Measurements from ENCODE around the gene DNM3. TPM values are rescaled to one million over a fixed set of nuclear protein-coding genes. Genes with fewer than 3 reads are reported as not detected.

Gene DNM3
- total and polyA plus RNA-seq, 2 experiments from 2014 or later, result 0.11 to 1.4 TPM

DNA sequence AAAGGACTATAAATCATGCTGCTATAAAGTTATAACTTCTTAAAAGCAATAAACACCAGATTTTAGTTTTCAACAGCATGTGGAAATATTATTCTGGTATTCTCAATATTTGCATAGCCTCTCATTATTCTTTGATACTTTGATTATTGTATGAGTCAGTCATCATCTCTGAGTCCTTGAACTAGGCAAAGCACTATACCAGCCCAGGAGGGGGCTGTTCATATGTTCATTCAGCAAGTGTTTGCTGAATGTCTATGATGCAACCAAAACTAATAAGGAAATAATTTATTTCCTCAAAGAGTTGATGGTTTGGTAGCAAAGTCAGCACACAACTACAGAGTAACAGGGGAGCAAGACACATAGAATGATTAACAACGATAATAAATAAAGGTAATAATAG lies 403.6 kb downstream of the DNM3 start:
- H3K9ac ChIP-seq, result no peak overlapping the region
- H3K27me3 ChIP-seq (replicated peaks; ENCODE audit: insufficient read depth), result no peaks in the 10 kb centered on the region
- no peaks in the 10 kb centered on the region for H4K20me1 ChIP-seq (ENCODE audit: insufficient read depth)
- no peak overlapping the region for H3K4me2 ChIP-seq (ENCODE audit: unreplicated experiment)
- H3K27ac ChIP-seq, result no peak overlapping the region
- DNase-seq, result no peak
- no peak overlapping the region for H3K4me3 ChIP-seq
- H3K9me3 ChIP-seq (ENCODE audit: low read depth), result no peaks in the 10 kb centered on the region
- TF ChIP-seq EZH2 (IDR thresholded peaks at IDR 0.05; ENCODE audit: insufficient read depth, poor library complexity, severe bottlenecking) (no peak), EZH2phosphoT487 (IDR thresholded peaks at IDR 0.05; ENCODE audit: insufficient read depth, low read depth) (no peak)
- no peaks in the 10 kb centered on the region for H3K36me3 ChIP-seq (ENCODE audit: low read depth)
- 96 to 97% methylated on average over 1 of the region's 1 CpG for WGBS, 2 experiments (ENCODE audit: low coverage in 1 of 2, low lambda C conversion rate in 2 of 2, missing lambda C conversion rate in 2 of 2)
- no peaks in the 10 kb centered on the region for H3F3A ChIP-seq (ENCODE audit: insufficient read depth)
- no peaks in the 10 kb centered on the region for H3K79me2 ChIP-seq (ENCODE audit: insufficient read depth)
- H3K4me1 ChIP-seq (ENCODE audit: insufficient read depth), result no peaks in the 10 kb centered on the region
- no peak overlapping the region for H2AFZ ChIP-seq
- in situ Hi-C loops (cut with MboI), result no loop called here
- H3K9me2 ChIP-seq (ENCODE audit: insufficient read depth), result no peaks in the 10 kb centered on the region

DNA sequence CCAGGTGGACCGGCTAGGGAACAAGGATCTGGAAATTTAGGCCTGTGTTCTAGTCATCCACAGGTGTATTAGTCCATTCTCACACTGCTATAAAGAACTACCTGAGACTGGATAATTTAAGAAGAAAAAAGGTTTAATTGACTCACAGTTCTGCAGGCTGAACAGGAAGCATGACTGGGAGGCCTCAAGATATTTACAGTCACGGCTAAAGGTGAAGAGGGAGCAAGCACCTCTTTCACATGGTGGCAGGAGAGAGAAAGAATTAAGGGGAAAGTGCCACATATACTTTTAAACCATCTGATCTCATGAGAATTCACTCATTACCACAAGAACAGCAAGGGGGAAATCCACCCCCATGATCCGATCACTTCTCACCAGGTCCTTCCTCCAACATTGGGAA lies 404.5 kb downstream of the DNM3 start:
- Histone ChIP-seq H3K4me2 (ENCODE audit: unreplicated experiment) (no peak overlapping the region), H3K27ac (no peak overlapping the region), H3K9me2 (ENCODE audit: insufficient read depth) (no peaks in the 10 kb centered on the region), H3F3A (ENCODE audit: insufficient read depth) (no peaks in the 10 kb centered on the region), H3K36me3 (ENCODE audit: low read depth) (no peaks in the 10 kb centered on the region), H3K79me2 (ENCODE audit: insufficient read depth) (no peaks in the 10 kb centered on the region), H4K20me1 (ENCODE audit: insufficient read depth) (no peaks in the 10 kb centered on the region), H3K4me3 (no peak overlapping the region), H3K9ac (no peak overlapping the region), H3K4me1 (ENCODE audit: insufficient read depth) (no peaks in the 10 kb centered on the region), H2AFZ (no peak overlapping the region), H3K9me3 (ENCODE audit: low read depth) (no peaks in the 10 kb centered on the region), H3K27me3 (replicated peaks; ENCODE audit: insufficient read depth) (no peaks in the 10 kb centered on the region)
- WGBS, 2 experiments (ENCODE audit: low coverage in 1 of 2, low lambda C conversion rate in 2 of 2, missing lambda C conversion rate in 2 of 2), result 94 to 96% methylated on average over 3 of the region's 3 CpGs
- no peak for TF ChIP-seq EZH2 (IDR thresholded peaks at IDR 0.05; ENCODE audit: insufficient read depth, poor library complexity, severe bottlenecking)
- TF ChIP-seq EZH2phosphoT487 (IDR thresholded peaks at IDR 0.05; ENCODE audit: insufficient read depth, low read depth), result no peak
- in situ Hi-C loops (cut with MboI), result no loop called here
- DNase-seq, result no peak

DNA sequence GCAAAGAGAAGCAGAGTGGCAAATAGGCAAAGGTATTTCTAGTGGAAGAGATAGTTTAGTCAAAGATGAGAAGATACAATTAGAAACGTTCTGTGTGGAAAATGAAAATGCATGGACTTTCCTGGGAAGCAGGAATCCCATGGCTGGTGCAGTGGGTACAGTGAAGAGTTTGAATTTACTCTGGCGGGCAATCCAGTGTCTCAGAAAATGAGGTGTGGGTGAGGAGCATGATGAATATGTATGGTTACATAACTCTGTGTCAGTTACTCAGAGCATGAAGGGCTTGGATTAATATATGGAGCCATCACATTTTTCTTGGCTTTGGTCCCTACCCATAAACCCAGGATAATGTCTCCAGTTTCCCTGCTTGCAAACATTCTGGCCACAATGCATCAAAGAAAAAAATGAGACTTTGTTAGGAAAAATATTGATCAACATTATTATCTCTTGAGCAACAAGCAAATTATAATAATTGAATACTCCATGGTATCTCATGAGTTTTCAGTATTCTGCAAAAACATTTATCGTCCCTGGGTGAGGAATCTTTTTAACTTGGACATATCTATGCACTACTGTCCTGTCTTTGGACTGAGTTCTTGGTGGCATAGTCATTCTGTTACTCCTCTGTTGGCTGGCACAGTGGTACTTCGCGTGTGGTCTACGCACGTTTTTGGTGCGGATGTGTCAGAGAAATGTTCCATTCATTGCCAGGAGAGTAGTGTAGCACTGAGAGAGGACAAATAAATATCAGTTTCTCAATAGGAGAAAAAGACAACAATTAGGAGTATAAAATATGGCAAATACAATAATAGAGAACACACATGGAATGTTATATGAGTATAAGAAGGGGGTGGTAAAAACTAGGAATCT lies 405.5 kb downstream of the DNM3 start:
- Histone ChIP-seq H3K4me1 (ENCODE audit: insufficient read depth) (no peaks in the 10 kb centered on the region), H3K27ac (no peak overlapping the region), H3K4me2 (ENCODE audit: unreplicated experiment) (no peak overlapping the region), H4K20me1 (ENCODE audit: insufficient read depth) (no peaks in the 10 kb centered on the region), H3K9ac (no peak overlapping the region), H3K36me3 (ENCODE audit: low read depth) (no peaks in the 10 kb centered on the region), H2AFZ (no peak overlapping the region), H3K9me3 (ENCODE audit: low read depth) (no peaks in the 10 kb centered on the region), H3F3A (ENCODE audit: insufficient read depth) (no peaks in the 10 kb centered on the region), H3K27me3 (replicated peaks; ENCODE audit: insufficient read depth) (no peaks in the 10 kb centered on the region), H3K9me2 (ENCODE audit: insufficient read depth) (no peaks in the 10 kb centered on the region), H3K79me2 (ENCODE audit: insufficient read depth) (no peaks in the 10 kb centered on the region), H3K4me3 (no peak overlapping the region)
- DNase-seq, result peak; percentile 35
- 77% methylated on average over 8 of the region's 8 CpGs for WGBS, 2 experiments (ENCODE audit: low coverage in 1 of 2, low lambda C conversion rate in 2 of 2, missing lambda C conversion rate in 2 of 2)
- TF ChIP-seq EZH2 (IDR thresholded peaks at IDR 0.05; ENCODE audit: insufficient read depth, poor library complexity, severe bottlenecking), result no peak
- TF ChIP-seq EZH2phosphoT487 (IDR thresholded peaks at IDR 0.05; ENCODE audit: insufficient read depth, low read depth), result no peak
- in situ Hi-C loops (cut with MboI), result no loop called here

DNA sequence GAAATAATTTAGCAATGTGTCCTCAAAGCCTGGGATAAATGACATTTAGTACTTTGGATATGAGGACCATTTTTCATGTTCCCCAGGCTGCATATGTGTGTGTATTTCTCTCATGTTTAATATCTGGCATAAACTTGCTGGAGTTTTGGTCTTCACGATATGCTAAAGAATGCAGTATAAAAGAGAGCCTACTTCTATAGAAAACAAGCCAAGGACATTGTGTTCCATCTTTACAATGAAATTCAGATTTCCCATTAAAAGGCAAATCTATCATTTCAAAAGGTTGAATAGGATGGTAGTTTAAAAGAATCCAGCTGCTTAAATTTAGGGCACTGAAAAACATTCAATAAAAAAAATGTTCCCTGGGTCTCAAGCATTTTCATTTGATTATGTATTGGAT lies 410.2 kb downstream of the DNM3 start:
- no peak for TF ChIP-seq EZH2 (IDR thresholded peaks at IDR 0.05; ENCODE audit: insufficient read depth, poor library complexity, severe bottlenecking)
- no peak for TF ChIP-seq EZH2phosphoT487 (IDR thresholded peaks at IDR 0.05; ENCODE audit: insufficient read depth, low read depth)
- peaks cover 15% of the 10 kb centered on the region for H3F3A ChIP-seq (ENCODE audit: insufficient read depth)
- H3K27ac ChIP-seq, result no peak overlapping the region
- peaks cover 23% of the 10 kb centered on the region for H3K4me1 ChIP-seq (ENCODE audit: insufficient read depth)
- no peaks in the 10 kb centered on the region for H3K79me2 ChIP-seq (ENCODE audit: insufficient read depth)
- DNase-seq, result no peak
- no peaks in the 10 kb centered on the region for H3K36me3 ChIP-seq (ENCODE audit: low read depth)
- no peak overlapping the region for H3K4me2 ChIP-seq (ENCODE audit: unreplicated experiment)
- in situ Hi-C loops (cut with MboI), result no loop called here
- WGBS, 2 experiments (ENCODE audit: low coverage in 1 of 2, low lambda C conversion rate in 2 of 2, missing lambda C conversion rate in 2 of 2), result 40 to 51% methylated on average over 1 of the region's 1 CpG
- no peaks in the 10 kb centered on the region for H3K27me3 ChIP-seq (replicated peaks; ENCODE audit: insufficient read depth)
- no peaks in the 10 kb centered on the region for H3K9me2 ChIP-seq (ENCODE audit: insufficient read depth)
- no peaks in the 10 kb centered on the region for H4K20me1 ChIP-seq (ENCODE audit: insufficient read depth)
- no peak overlapping the region for H3K4me3 ChIP-seq
- H3K9me3 ChIP-seq (ENCODE audit: low read depth), result no peaks in the 10 kb centered on the region
- no peak overlapping the region for H3K9ac ChIP-seq
- no peak overlapping the region for H2AFZ ChIP-seq

Measured in GM23248 (cell line).